ENCODE results near the gene RCSD1. TPM values are rescaled to one million over a fixed set of nuclear protein-coding genes. Genes with fewer than 3 reads are reported as not detected.

Gene RCSD1
- total and polyA plus RNA-seq, 10 of the 15 experiments (the other 5 are each of a cell fraction or from before 2014, with no cell fraction given), result 11.4 to 78.3 (median 71.6) TPM

DNA sequence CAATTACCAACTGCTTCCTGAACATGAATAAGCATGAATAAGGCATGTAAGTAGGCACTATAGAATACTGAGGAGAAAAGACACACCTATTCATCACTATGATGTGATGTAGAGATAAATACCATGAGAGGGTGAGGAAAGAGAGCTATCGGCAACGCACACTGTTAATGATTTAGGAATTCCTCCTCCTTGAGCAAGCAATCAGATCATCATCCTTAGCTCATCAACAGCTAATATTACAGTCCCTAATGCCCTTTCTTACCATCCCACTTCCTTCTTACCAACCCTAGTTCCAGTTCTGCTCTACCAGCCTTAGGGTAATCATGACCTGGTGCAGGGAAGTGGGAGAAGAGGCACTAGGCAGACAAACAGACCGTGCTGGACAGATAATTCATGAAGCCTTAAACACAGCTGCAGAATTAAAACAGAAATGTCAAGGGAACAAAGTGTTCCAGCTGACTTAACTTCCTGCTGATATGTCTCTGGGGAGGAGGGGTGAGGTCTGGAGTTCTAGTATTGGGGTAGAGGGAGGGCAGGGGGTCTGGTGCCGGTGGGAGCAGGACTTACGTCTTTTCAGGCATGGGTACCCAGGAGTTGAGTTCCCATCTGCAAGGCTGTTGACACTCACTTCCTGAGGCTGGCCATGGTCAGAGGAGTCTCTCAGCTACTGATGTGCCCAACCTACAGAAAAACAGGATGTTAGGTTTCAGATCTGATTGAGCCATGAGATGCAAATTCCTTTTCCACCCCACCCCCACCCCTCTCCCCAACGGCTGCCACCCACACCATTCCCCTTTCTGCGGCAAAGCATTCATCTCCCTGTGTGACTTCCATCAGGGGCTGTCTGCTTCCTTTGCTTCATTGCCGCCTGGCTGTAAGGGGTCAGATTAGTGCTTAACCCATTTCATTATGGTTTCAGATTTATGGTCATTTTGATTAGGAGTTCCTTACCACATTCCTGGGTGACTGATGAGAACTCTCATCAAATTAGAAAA, 12.6 kb upstream of the RCSD1 start (continued):
- TF ChIP-seq ZNF687 (IDR thresholded peaks at IDR 0.05) (0 out of 2 replicates have a peak, but pooled peaks have one; percentile 16), DPF2 (IDR thresholded peaks at IDR 0.05) (no peak; the same call in 1 of the 2 replicates), ESRRA (IDR thresholded peaks at IDR 0.05; ENCODE audit: low read length) (no peak), NR2C2 (IDR thresholded peaks at IDR 0.05; ENCODE audit: borderline replicate concordance, control insufficient read depth, insufficient read length, low read depth) (no peak), CBFB (IDR thresholded peaks at IDR 0.05; ENCODE audit: low read depth) (no peak), HSF1 (IDR thresholded peaks at IDR 0.05; ENCODE audit: low read depth, low read length) (no peak), CEBPB (IDR thresholded peaks at IDR 0.05; ENCODE audit: borderline replicate concordance in 1 of 2, low read depth in 2 of 2, low read length in 2 of 2) (no peak), IKZF1 (conservative IDR thresholded peaks at IDR 0.05) (peak; percentile 69), TCF7 (IDR thresholded peaks at IDR 0.05; ENCODE audit: borderline replicate concordance) (no peak), USF2 (IDR thresholded peaks at IDR 0.05; ENCODE audit: borderline replicate concordance, low read depth, low read length) (no peak), MYC (IDR thresholded peaks at IDR 0.05; ENCODE audit: insufficient read depth, insufficient read length, insufficient replicate concordance, low read length, severe bottlenecking) (no peak), KDM1A (IDR thresholded peaks at IDR 0.05; ENCODE audit: borderline replicate concordance) (no peak), NFYB (IDR thresholded peaks at IDR 0.05; ENCODE audit: insufficient read depth, low read depth, low read length) (no peak), ATF7 (IDR thresholded peaks at IDR 0.05; ENCODE audit: low read depth) (no peak)
- TF ChIP-seq, protein P1, sequence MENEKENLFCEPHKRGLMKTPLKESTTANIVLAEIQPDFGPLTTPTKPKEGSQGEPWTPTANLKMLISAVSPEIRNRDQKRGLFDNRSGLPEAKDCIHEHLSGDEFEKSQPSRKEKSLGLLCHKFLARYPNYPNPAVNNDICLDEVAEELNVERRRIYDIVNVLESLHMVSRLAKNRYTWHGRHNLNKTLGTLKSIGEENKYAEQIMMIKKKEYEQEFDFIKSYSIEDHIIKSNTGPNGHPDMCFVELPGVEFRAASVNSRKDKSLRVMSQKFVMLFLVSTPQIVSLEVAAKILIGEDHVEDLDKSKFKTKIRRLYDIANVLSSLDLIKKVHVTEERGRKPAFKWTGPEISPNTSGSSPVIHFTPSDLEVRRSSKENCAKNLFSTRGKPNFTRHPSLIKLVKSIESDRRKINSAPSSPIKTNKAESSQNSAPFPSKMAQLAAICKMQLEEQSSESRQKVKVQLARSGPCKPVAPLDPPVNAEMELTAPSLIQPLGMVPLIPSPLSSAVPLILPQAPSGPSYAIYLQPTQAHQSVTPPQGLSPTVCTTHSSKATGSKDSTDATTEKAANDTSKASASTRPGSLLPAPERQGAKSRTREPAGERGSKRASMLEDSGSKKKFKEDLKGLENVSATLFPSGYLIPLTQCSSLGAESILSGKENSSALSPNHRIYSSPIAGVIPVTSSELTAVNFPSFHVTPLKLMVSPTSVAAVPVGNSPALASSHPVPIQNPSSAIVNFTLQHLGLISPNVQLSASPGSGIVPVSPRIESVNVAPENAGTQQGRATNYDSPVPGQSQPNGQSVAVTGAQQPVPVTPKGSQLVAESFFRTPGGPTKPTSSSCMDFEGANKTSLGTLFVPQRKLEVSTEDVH (IDR thresholded peaks at IDR 0.05; ENCODE audit: low read depth, partially characterized antibody), result no peak

Measured in GM12878 (cell line).